B cell (primary cell): ENCODE measurements around the gene LIPT1. TPM values are rescaled to one million over a fixed set of nuclear protein-coding genes. Genes with fewer than 3 reads are reported as not detected.

ENCODE experiments used
- ATAC-seq: fragments of 200-7000 bp; cut with Tn5 transposase; one replicate; pipeline ENCODE4 v1.10.0; 2021; ENCODE audit warnings: low read depth, mild to moderate bottlenecking, moderate number of reproducible peaks, moderate library complexity
- CTCF ChIA-PET: fragments of 350-600 bp; sonication (Branson Sonifier 250); formaldehyde crosslinking; loops from one replicate; lab custom pipeline; 2021; ENCODE audit warnings: antibody characterized with exemption, inconsistent platforms; lab: Charles Lee
- POLR2A ChIA-PET: fragments of 350-600 bp; sonication (Branson Sonifier 250); formaldehyde crosslinking; loops from one replicate; lab custom pipeline; 2021; ENCODE audit warnings: antibody characterized with exemption; lab: Charles Lee
- DNase-seq: peaks from one replicate; pipeline ENCODE4 v3.0.0; 2013
- H2AFZ ChIP-seq: 2 replicates; pipeline ENCODE4 v1.6.1; 2012; ENCODE audit warnings: mild to moderate bottlenecking, low read depth, low read length; ENCODE audit not compliant: insufficient read depth, poor library complexity, severe bottlenecking
- H3K27ac ChIP-seq, 2 donors: 1 replicate in 1 of 2; 2 replicates in 1 of 2; pipeline ENCODE4 v1.5.1; 2012 to 2013; ENCODE audit warnings: low read length in 2 of 2, mild to moderate bottlenecking in 2 of 2, moderate library complexity in 1 of 2
- H3K27me3 ChIP-seq, 4 experiments: fragments of 200-600 bp in 1 of 4; sonication (generic) in 1 of 4; replicated peaks in 1 of 4; 1 replicate in 2 of 4; 2 replicates in 2 of 4; pipeline versions ENCODE4 v1.6.1 to v1.7.0; 2013 to 2016; ENCODE audit warnings: low read length in 3 of 4, mild to moderate bottlenecking in 2 of 4, mixed read lengths in 1 of 4, moderate library complexity in 1 of 4; ENCODE audit not compliant: insufficient read depth in 4 of 4, control insufficient read depth in 3 of 4; ENCODE audit errors: control extremely low read depth in 1 of 4
- H3K36me3 ChIP-seq, 2 experiments: replicated peaks in 1 of 2; 1 replicate in 1 of 2; 2 replicates in 1 of 2; pipeline versions ENCODE4 v1.6.1 to v1.7.1; 2013; ENCODE audit warnings: low read length in 1 of 2; ENCODE audit not compliant: insufficient read depth in 2 of 2, control insufficient read depth in 1 of 2; ENCODE audit errors: control extremely low read depth in 1 of 2, extremely low read depth in 1 of 2
- H3K4me1 ChIP-seq, 2 donors: fragments of 200-600 bp in 1 of 2; sonication (generic) in 1 of 2; 1 replicate in 1 of 2; 2 replicates in 1 of 2; pipeline versions ENCODE4 v1.5.1 to v1.6.1; 2013 to 2017; ENCODE audit warnings: low read length in 2 of 2; ENCODE audit not compliant: control insufficient read depth in 2 of 2, insufficient read depth in 2 of 2
- H3K4me2 ChIP-seq: replicated peaks from 2 replicates; pipeline ENCODE3; 2012; ENCODE audit warnings: mild to moderate bottlenecking, low read depth, low read length; ENCODE audit not compliant: poor library complexity, severe bottlenecking
- H3K4me3 ChIP-seq, 5 experiments: fragments of 200-600 bp in 1 of 5; sonication (generic) in 1 of 5; 1 replicate in 3 of 5; 2 replicates in 2 of 5; pipeline versions ENCODE4 v1.5.1 to v1.7.0; 2011 to 2016; ENCODE audit warnings: low read length in 4 of 5, mild to moderate bottlenecking in 4 of 5, low read depth in 2 of 5, control low read depth in 1 of 5, moderate library complexity in 1 of 5; ENCODE audit not compliant: insufficient read depth in 1 of 5; ENCODE audit errors: control extremely low read depth in 1 of 5, extremely low read depth in 1 of 5
- H3K79me2 ChIP-seq: fragments of 200-600 bp; sonication (generic); one replicate; pipeline ENCODE4 v1.6.0; 2016; ENCODE audit warnings: low read length; ENCODE audit not compliant: control insufficient read depth, insufficient read depth
- H3K9ac ChIP-seq: fragments of 200-600 bp; sonication (generic); 2 replicates; pipeline ENCODE4 v1.6.1; 2017; ENCODE audit warnings: mild to moderate bottlenecking, low read length, moderate library complexity
- H3K9me3 ChIP-seq, 3 donors: one replicate each; pipeline versions ENCODE4 v1.6.1 to v1.7.1; 2013; ENCODE audit warnings: low read length in 2 of 3; ENCODE audit not compliant: control insufficient read depth in 2 of 3, insufficient read depth in 1 of 3; ENCODE audit errors: control extremely low read depth in 1 of 3
- H4K20me1 ChIP-seq: 2 replicates; pipeline ENCODE4 v1.6.0; 2012; ENCODE audit warnings: mild to moderate bottlenecking, low read length; ENCODE audit not compliant: insufficient read depth, control insufficient read depth, poor library complexity, severe bottlenecking
- H3K27ac Mint-ChIP-seq: one replicate; pipeline ENCODE4 v1.8.0; 2021; ENCODE audit warnings: mixed read lengths
- H3K27me3 Mint-ChIP-seq: one replicate; pipeline ENCODE4 v1.8.0; 2021; ENCODE audit warnings: mixed read lengths
- H3K4me1 Mint-ChIP-seq: one replicate; pipeline ENCODE4 v1.8.0; 2021; ENCODE audit warnings: mixed read lengths
- H3K4me3 Mint-ChIP-seq: one replicate; pipeline ENCODE4 v1.8.0; 2021; ENCODE audit warnings: mixed read lengths
- H3K9me3 Mint-ChIP-seq: one replicate; pipeline ENCODE4 v1.8.0; 2022; ENCODE audit warnings: mixed read lengths; ENCODE audit not compliant: insufficient read depth
- EZH2 ChIP-seq: IDR thresholded peaks from 2 replicates; pipeline ENCODE4 v1.6.1; 2012; ENCODE audit warnings: borderline replicate concordance, low read depth, mild to moderate bottlenecking, moderate library complexity, low read length; ENCODE audit not compliant: insufficient read depth, poor library complexity, severe bottlenecking
- WGBS: methylation state at CpG from one replicate; pipeline ENCODE4 v1.1.5; 2013; ENCODE audit warnings: missing lambda C conversion rate; ENCODE audit not compliant: insufficient coverage; 5-methylcytosine and 5-hydroxymethylcytosine counted together
- intact Hi-C: fragments of 100-400 bp; cut with micrococcal nuclease; formaldehyde crosslinking; loops from one replicate; pipeline ENCODE4 v1.10.0; 2022
- polyA plus RNA-seq: library from polyadenylated mRNA; depleted of rRNA; stranded (reverse); fragments of >200 nt; gene quantifications from 2 replicates; pipeline ENCODE4 v1.2.3, GENCODE V29; 2012
- total RNA-seq, 2 donors: library from RNA; stranded (reverse); fragments of 120-200 nt in 1 of 2; gene quantifications; 1 replicate in 1 of 2; 2 replicates in 1 of 2; pipeline versions ENCODE4 v1.2.3 to v1.2.4, GENCODE V29; 2013 to 2022
- TF ChIP-seq, protein P1 (sequence below): fragments of 200-600 bp; IDR thresholded peaks from one replicate; pipeline ENCODE4 v1.8.0; 2022; ENCODE audit warnings: antibody characterized with exemption, mild to moderate bottlenecking

LIPT1 gene
- total and polyA plus RNA-seq, 2 donors (not counting 1 experiment from before 2014, with no cell fraction given): 12.2 to 24.3 TPM

DNA sequence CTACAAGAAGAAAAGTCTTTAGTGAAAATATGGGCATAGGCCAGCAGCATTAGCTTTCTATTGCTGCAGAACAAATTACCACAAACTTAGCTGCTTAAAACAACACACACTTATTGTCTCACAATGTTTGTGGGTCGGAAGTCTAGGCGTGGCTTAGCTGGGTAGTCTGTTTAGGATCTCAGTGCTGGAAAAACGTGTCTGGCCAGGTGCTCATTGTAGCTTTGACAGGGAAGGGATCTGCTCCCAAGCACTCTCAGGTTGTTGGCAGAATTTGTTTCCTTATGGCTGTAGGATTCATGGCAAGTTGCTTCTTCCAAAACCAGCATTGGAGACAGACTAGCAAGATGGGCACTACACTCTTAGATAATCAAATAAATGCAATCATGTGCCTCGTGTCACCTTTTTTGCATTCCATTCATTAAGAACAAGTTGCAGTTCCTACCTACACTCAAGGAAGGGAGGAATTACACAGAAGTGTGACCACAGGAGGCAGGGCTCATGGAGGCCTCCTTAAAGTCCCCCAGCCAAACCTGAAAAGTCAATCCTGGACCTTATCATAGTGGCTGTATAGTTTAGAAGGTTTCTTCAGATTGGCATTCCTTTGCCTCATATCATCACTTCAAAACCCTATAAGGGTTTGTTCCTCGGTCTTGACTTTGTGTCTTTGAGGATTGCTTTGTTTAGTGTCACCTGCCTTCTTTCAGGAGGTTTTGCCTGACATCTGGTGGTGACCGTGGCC lies 43.5 kb downstream of the LIPT1 start:
- Mint-ChIP-seq H3K4me3 (no peak overlapping the region), H3K9me3 (no peaks in the 10 kb centered on the region), H3K27me3 (no peaks in the 10 kb centered on the region), H3K27ac (no peak overlapping the region), H3K4me1 (no peaks in the 10 kb centered on the region)
- no peak overlapping the region for H3K4me3 ChIP-seq
- H3K9ac ChIP-seq: no peak overlapping the region
- TF ChIP-seq, protein P1, sequence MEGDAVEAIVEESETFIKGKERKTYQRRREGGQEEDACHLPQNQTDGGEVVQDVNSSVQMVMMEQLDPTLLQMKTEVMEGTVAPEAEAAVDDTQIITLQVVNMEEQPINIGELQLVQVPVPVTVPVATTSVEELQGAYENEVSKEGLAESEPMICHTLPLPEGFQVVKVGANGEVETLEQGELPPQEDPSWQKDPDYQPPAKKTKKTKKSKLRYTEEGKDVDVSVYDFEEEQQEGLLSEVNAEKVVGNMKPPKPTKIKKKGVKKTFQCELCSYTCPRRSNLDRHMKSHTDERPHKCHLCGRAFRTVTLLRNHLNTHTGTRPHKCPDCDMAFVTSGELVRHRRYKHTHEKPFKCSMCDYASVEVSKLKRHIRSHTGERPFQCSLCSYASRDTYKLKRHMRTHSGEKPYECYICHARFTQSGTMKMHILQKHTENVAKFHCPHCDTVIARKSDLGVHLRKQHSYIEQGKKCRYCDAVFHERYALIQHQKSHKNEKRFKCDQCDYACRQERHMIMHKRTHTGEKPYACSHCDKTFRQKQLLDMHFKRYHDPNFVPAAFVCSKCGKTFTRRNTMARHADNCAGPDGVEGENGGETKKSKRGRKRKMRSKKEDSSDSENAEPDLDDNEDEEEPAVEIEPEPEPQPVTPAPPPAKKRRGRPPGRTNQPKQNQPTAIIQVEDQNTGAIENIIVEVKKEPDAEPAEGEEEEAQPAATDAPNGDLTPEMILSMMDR: no peak
- TF ChIP-seq EZH2: no peak
- no peaks in the 10 kb centered on the region for H3K27me3 ChIP-seq
- DNase-seq (no peak), ATAC-seq (no peak)
- 94% methylated on average over 3 of the region's 6 CpGs for WGBS
- ChIA-PET POLR2A (no interaction called here), CTCF (interaction anchor here (0.6 to 1.3 kb wide), 2 partner anchors 16 to 408 kb away, joined by 3 read pairs; no protein-coding TSS in a partner anchor)
- H2AFZ ChIP-seq: no peak overlapping the region
- intact Hi-C loops: no loop called here
- H3K4me1 ChIP-seq: no peaks in the 10 kb centered on the region
- H4K20me1 ChIP-seq: no peaks in the 10 kb centered on the region
- no peak overlapping the region for H3K27ac ChIP-seq
- H3K9me3 ChIP-seq: no peaks in the 10 kb centered on the region
- H3K4me2 ChIP-seq: no peak overlapping the region
- no peaks in the 10 kb centered on the region for H3K79me2 ChIP-seq
- peaks cover 4 to 31% of the 10 kb centered on the region in 2 experiments for H3K36me3 ChIP-seq

DNA sequence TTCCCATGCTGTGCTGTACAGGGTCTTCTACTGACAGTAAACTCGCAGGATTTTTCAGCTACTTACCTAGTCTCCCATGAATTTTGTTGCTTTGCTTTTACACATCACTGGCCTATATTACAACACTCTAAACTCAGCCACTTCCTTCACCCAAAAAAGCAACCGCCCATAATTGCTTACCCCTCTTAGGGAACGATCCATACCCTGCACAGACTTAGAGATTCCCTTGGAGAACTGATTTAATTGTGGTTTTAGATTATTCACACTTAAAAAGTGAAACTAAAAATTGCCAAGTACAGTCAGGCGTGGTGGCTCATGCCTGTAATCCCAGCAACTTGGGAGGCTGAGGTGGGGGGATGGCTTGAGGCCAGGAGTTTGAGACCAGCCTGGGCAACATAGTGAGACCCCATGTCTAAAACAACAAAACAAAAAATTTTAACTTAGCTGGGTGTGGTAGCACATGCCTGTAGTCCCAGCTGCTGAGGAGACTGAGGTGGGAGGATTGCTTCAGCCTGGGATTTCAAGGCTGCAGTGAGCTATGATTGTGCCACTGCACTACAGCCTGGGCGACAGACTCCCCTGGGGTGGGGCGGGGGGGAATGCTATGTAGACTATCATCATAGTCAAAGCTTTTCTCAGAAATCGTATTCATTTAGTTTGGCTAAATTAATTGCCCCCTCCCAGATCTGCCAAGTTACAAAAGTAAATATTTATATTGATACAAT lies 45.5 kb downstream of the LIPT1 start:
- H3K4me3 Mint-ChIP-seq: no peak overlapping the region
- H3K4me3 ChIP-seq: no peak overlapping the region
- CTCF ChIA-PET: no interaction called here
- H3K79me2 ChIP-seq: no peaks in the 10 kb centered on the region
- 91% methylated on average over 1 of the region's 7 CpGs for WGBS
- no peak overlapping the region for H3K4me2 ChIP-seq
- H3K27me3 Mint-ChIP-seq: no peaks in the 10 kb centered on the region
- no peaks in the 10 kb centered on the region for H3K4me1 Mint-ChIP-seq
- no peaks in the 10 kb centered on the region for H3K27me3 ChIP-seq
- no peak overlapping the region for H3K27ac ChIP-seq
- no peaks in the 10 kb centered on the region for H4K20me1 ChIP-seq
- intact Hi-C loops: no loop called here
- H3K9me3 ChIP-seq: no peaks in the 10 kb centered on the region
- no peaks in the 10 kb centered on the region for H3K4me1 ChIP-seq
- no peak overlapping the region for H2AFZ ChIP-seq
- TF ChIP-seq, protein P1: no peak
- H3K9ac ChIP-seq: no peak overlapping the region
- ATAC-seq (no peak), DNase-seq (no peak)
- POLR2A ChIA-PET: no interaction called here
- no peak overlapping the region for H3K27ac Mint-ChIP-seq
- H3K9me3 Mint-ChIP-seq: no peaks in the 10 kb centered on the region
- H3K36me3 ChIP-seq: peaks cover 4 to 25% of the 10 kb centered on the region in 2 experiments
